Heart right ventricle (tissue), 16 donors: Measurements from ENCODE around the gene ZFAND5. TPM values are rescaled to one million over a fixed set of nuclear protein-coding genes. Genes with fewer than 3 reads are reported as not detected.

Source experiments
- ATAC-seq, 8 donors: fragments of 200-7000 bp; cut with Tn5 transposase; one replicate each; pipeline ENCODE4 v1.9.1; 2020; ENCODE audit warnings: mild to moderate bottlenecking in 8 of 8, moderate library complexity in 8 of 8, moderate number of reproducible peaks in 1 of 8
- DNase-seq, 2 donors: peaks; one replicate each; pipeline ENCODE4 v3.0.0-alpha.2; 2020
- H3K27ac ChIP-seq, 10 donors: fragments of 200-600 bp; sonication (generic) in 2 of 10; one replicate each; pipeline versions ENCODE4 v1.5.0 to v1.8.0; 2020 to 2022; ENCODE audit warnings: mild to moderate bottlenecking in 3 of 10
- H3K27me3 ChIP-seq, 7 donors: fragments of 200-600 bp; one replicate each; pipeline ENCODE4 v1.8.0; 2021 to 2022; ENCODE audit warnings: mild to moderate bottlenecking in 2 of 7
- H3K36me3 ChIP-seq, 9 donors: fragments of 200-600 bp; sonication (generic) in 1 of 9; one replicate each; pipeline versions ENCODE4 v1.5.0 to v1.8.0; 2020 to 2022; ENCODE audit warnings: mild to moderate bottlenecking in 2 of 9
- H3K4me1 ChIP-seq, 9 donors: fragments of 200-600 bp; sonication (generic) in 1 of 9; one replicate each; pipeline versions ENCODE4 v1.5.0 to v1.8.0; 2020 to 2022; ENCODE audit warnings: mild to moderate bottlenecking in 4 of 9
- H3K4me3 ChIP-seq, 10 donors: fragments of 200-600 bp; sonication (generic) in 2 of 10; one replicate each; pipeline versions ENCODE4 v1.5.0 to v1.8.0; 2020 to 2022; ENCODE audit warnings: mild to moderate bottlenecking in 7 of 10, moderate library complexity in 2 of 10
- H3K9me3 ChIP-seq, 11 donors: fragments of 200-600 bp in 10 of 11; sonication (generic) in 2 of 11; one replicate each; pipeline versions ENCODE4 v1.5.0 to v1.8.0; 2013 to 2022; ENCODE audit warnings: mild to moderate bottlenecking in 2 of 11, control low read depth in 1 of 11, moderate library complexity in 1 of 11
- CTCF ChIP-seq, 9 donors: fragments of 200-600 bp; sonication (generic) in 2 of 9; IDR thresholded peaks; one replicate each; pipeline versions ENCODE4 v1.5.0 to v1.8.0; 2021 to 2022; ENCODE audit warnings: antibody characterized with exemption in 9 of 9, mild to moderate bottlenecking in 5 of 9, moderate library complexity in 1 of 9
- WGBS, 2 donors: extraction: QIAGEN DNeasy Blood & Tissue Kit; methylation state at CpG; one replicate each; pipeline ENCODE4 v1.1.7; 2013; ENCODE audit warnings: inconsistent platforms in 1 of 2; 5-methylcytosine and 5-hydroxymethylcytosine counted together
- intact Hi-C, 10 donors: fragments of 100-400 bp; cut with DNase I; formaldehyde crosslinking; loops; one replicate each; pipeline versions ENCODE4 v1.11.1 to v1.14.2; 2022
- polyA plus RNA-seq, 2 donors: library from polyadenylated mRNA; stranded (reverse); fragments of 200-250 nt; gene quantifications; one replicate each; pipeline ENCODE4 v1.2.3, GENCODE V29; 2013
- total RNA-seq, 10 donors: library from RNA; stranded (reverse); fragmentation: NEBNext Ultra II Directional in 3 of 10; extraction: Animal tissue kit (Norgen Biotek cat#: 25700) in 3 of 10; gene quantifications; one replicate each; pipeline versions ENCODE4 v1.2.1 to v1.2.4, GENCODE V29; 2021 to 2023
- donor health status: Arrhythmogenic right ventricular cardiomyopathy.
- donor health status: ischemic (EF 13 %, LVEDD 7.1; RV severe dilation, severe dysfunction).
- donor health status: healthy with polysubstance abuse.
- donor health status: DM: no; HTN: yes; CAD: no.
- donor health status: DM: no; HTN: no; CAD: no.
- donor health status: ischemic (EF 25% LVEDD 6.9; RV normal size, moderate dysfunction).
- donor health status: ischemic (EF 25% LVEDD 5.7; RV mildly dilated, moderate dysfunction).
- donor health status: healthy.
- donor health status: DM: yes; HTN: yes; CAD: no.
- donor health status: Ischemic cardiomyopathy.
- donor health status: ischemic (EF 35%, LVEDD 5.7; RV mildly dilated, moderate dysfunction).
- donor health status: nonischemic (EF 11% LVEDD 7.7; RV severe dilation, severe dysfunction).
- donor health status: DM: yes; HTN: yes; CAD: no.
- donor health status: PGD.
- donor health status: ischemic (EF 29% LVEDD 5.4; RV normal size, mild dysfunction).
- donor health status: nonischemic (EF 23%, LVEDD 6.1; RV moderate dilation, normal function).

Gene ZFAND5
- total and polyA plus RNA-seq, 12 donors: 66.7 to 280 (median 217) TPM

GRCh38 chr9:72313507-72313906 lies 51.5 kb downstream of the ZFAND5 start:
- DNase-seq: no peak
- no peak overlapping the region for H3K4me3 ChIP-seq
- WGBS, 2 donors: 98 to 99% methylated on average over 3 of the region's 3 CpGs

GRCh38 chr9:72312386-72312987 lies 52.5 kb downstream of the ZFAND5 start:
- H3K4me3 ChIP-seq: no peak overlapping the region
- WGBS, 2 donors: 76 to 82% methylated on average over 10 of the region's 10 CpGs
- TF ChIP-seq CTCF (IDR thresholded peaks at IDR 0.05): no peak
- no peak for DNase-seq
- H3K27me3 ChIP-seq: no peaks in the 10 kb centered on the region
- peaks cover 0 to 43% (median 17%) of the 10 kb centered on the region in 9 donors for H3K4me1 ChIP-seq
- H3K36me3 ChIP-seq: no peaks in the 10 kb centered on the region
- no peak for ATAC-seq
- no peaks in the 10 kb centered on the region for H3K9me3 ChIP-seq
- intact Hi-C loops: loop anchor here in 1 of 10 donors (10.0 kb wide), 1 partner anchor 52 kb away; the partner anchor contains the start of gene ZFAND5
- H3K27ac ChIP-seq: peak overlapping the region in 1 of 10 donors; percentile 22

More at GRCh38 chr9:72313507-72313906, 51.5 kb downstream of the ZFAND5 start:
- Histone ChIP-seq H3K4me1 (peaks cover 0 to 39% (median 17%) of the 10 kb centered on the region in 9 donors), H3K27me3 (no peaks in the 10 kb centered on the region), H3K9me3 (peaks cover 0 to 3% (median 0%) of the 10 kb centered on the region in 11 donors), H3K27ac (no peak overlapping the region), H3K36me3 (no peaks in the 10 kb centered on the region)
- intact Hi-C loops: loop anchor here in 1 of 10 donors (10.0 kb wide), 1 partner anchor 51 kb away; the partner anchor contains the start of gene ZFAND5
- no peak for ATAC-seq
- no peak for TF ChIP-seq CTCF (IDR thresholded peaks at IDR 0.05)

GRCh38 chr9:72309364-72310133 lies 55.5 kb downstream of the ZFAND5 start:
- WGBS, 2 donors: 88 to 93% methylated on average over 4 of the region's 4 CpGs
- intact Hi-C loops: loop anchor here in 4 of 10 donors (5.0 to 10.0 kb wide), 4 partner anchors 45 to 268 kb away; partner anchors contain the start of gene ZFAND5 (in 1 of the 4)
- Histone ChIP-seq H3K4me3 (no peak overlapping the region), H3K27me3 (no peaks in the 10 kb centered on the region), H3K9me3 (no peaks in the 10 kb centered on the region), H3K36me3 (no peaks in the 10 kb centered on the region), H3K4me1 (peaks cover 0 to 46% (median 9%) of the 10 kb centered on the region in 9 donors), H3K27ac (no peak overlapping the region)
- DNase-seq (no peak), ATAC-seq (no peak)
- no peak for TF ChIP-seq CTCF (IDR thresholded peaks at IDR 0.05)

- peak overlapping the region in 2 of 10 donors; percentile 89 to 96 for H3K27ac ChIP-seq
- DNase-seq (no peak), ATAC-seq (no peak)
- no peaks in the 10 kb centered on the region for H3K27me3 ChIP-seq
- 66 to 79% methylated on average over 1 of the region's 1 CpG for WGBS, 2 donors
- TF ChIP-seq CTCF (IDR thresholded peaks at IDR 0.05): no peak
- H3K4me3 ChIP-seq: peak overlapping the region in 1 of 10 donors; percentile 49
- H3K9me3 ChIP-seq: no peaks in the 10 kb centered on the region
- intact Hi-C loops: loop anchor here in 3 of 10 donors (5.0 to 10.0 kb wide), 3 partner anchors 48 to 271 kb away; no protein-coding TSS in a partner anchor
- no peaks in the 10 kb centered on the region for H3K36me3 ChIP-seq
- peaks cover 0 to 53% (median 6%) of the 10 kb centered on the region in 9 donors for H3K4me1 ChIP-seq
Observed at GRCh38 chr9:72306761-72307160, 58.2 kb downstream of the ZFAND5 start.
